HG02759 (cell line): ENCODE results near the gene CSNK2A1.
"Not testable (repeated sequence)": the region's sequence is repeated elsewhere in the genome, so short reads cannot be mapped to it uniquely, and the experiment has no call there.

ENCODE experiments used
- ATAC-seq: cut with Tn5 transposase; IDR thresholded peaks from one replicate; pipeline ENCODE4 v1.9.1; 2021; ENCODE audit warnings: mild to moderate bottlenecking, moderate library complexity; ENCODE audit not compliant: unreplicated experiment

The CSNK2A1 gene

GRCh38 chr20:536426-537010, 7.1 kb downstream of the CSNK2A1 start:
- ATAC-seq, result no peak

- ATAC-seq, result no peak
Measured at GRCh38 chr20:535958-536357, 7.6 kb downstream of the CSNK2A1 start.

- ATAC-seq, result no peak
Measured at GRCh38 chr20:533526-533925, 10.1 kb downstream of the CSNK2A1 start.

GRCh38 chr20:532530-532929, 11.1 kb downstream of the CSNK2A1 start:
- no peak for ATAC-seq

- ATAC-seq, result no peak
Measured at GRCh38 chr20:531608-532007, 12.0 kb downstream of the CSNK2A1 start.

- no peak for ATAC-seq
Measured at GRCh38 chr20:530321-530720, 13.3 kb downstream of the CSNK2A1 start.

GRCh38 chr20:528923-529604, 14.5 kb downstream of the CSNK2A1 start:
- ATAC-seq, result no peak

GRCh38 chr20:527571-527886, 16.1 kb downstream of the CSNK2A1 start:
- ATAC-seq, result no peak

GRCh38 chr20:521860-522259, 21.7 kb downstream of the CSNK2A1 start:
- no peak for ATAC-seq

GRCh38 chr20:519999-520398, 23.6 kb downstream of the CSNK2A1 start:
- ATAC-seq, result no peak

- ATAC-seq, result no peak
Measured at GRCh38 chr20:517221-517620, 26.4 kb downstream of the CSNK2A1 start.

GRCh38 chr20:516799-517198, 26.8 kb downstream of the CSNK2A1 start:
- no peak for ATAC-seq

- ATAC-seq, result no peak
Measured at GRCh38 chr20:515696-516095, 27.9 kb downstream of the CSNK2A1 start.

- no peak for ATAC-seq
Measured at GRCh38 chr20:513429-513828, 30.2 kb downstream of the CSNK2A1 start.

- ATAC-seq, result not testable (repeated sequence)
Measured at GRCh38 chr20:510328-511057, 33.1 kb downstream of the CSNK2A1 start.

GRCh38 chr20:508364-508787, 35.2 kb downstream of the CSNK2A1 start:
- not testable (repeated sequence) for ATAC-seq

GRCh38 chr20:507761-508332, 35.7 kb downstream of the CSNK2A1 start:
- ATAC-seq, result no peak

- ATAC-seq, result no peak
Measured at GRCh38 chr20:507006-507758, 36.4 kb downstream of the CSNK2A1 start.

GRCh38 chr20:504632-505075, 38.9 kb downstream of the CSNK2A1 start:
- ATAC-seq, result no peak

GRCh38 chr20:503048-503737, 40.4 kb downstream of the CSNK2A1 start:
- no peak for ATAC-seq

- ATAC-seq, result no peak
Measured at GRCh38 chr20:497979-498378, 45.6 kb downstream of the CSNK2A1 start.
